MM.1S (cell line): Measurements from ENCODE around the gene IFITM10.
A peak's percentile ranks its signal among the peaks of the same experiment; 100 is the strongest.

ENCODE experiments used
- EZH2 ChIP-seq: fragments of 300-600 bp; sonication (generic); optimal IDR thresholded peaks from 2 replicates; pipeline ENCODE3; 2017; ENCODE audit warnings: low read depth, mild to moderate bottlenecking, antibody characterized with exemption, low read length, mixed read lengths
- EZH2phosphoT487 ChIP-seq: fragments of 300-600 bp; sonication (generic); IDR thresholded peaks from 2 replicates; pipeline ENCODE4 v1.6.1; 2018; ENCODE audit warnings: antibody characterized with exemption, low read length
- TF ChIP-seq, protein P1 (sequence below): fragments of 300-600 bp; sonication (generic); IDR thresholded peaks from 2 replicates; pipeline ENCODE4 v1.5.1; 2016; ENCODE audit warnings: antibody characterized with exemption, low read length, mixed read lengths

DNA sequence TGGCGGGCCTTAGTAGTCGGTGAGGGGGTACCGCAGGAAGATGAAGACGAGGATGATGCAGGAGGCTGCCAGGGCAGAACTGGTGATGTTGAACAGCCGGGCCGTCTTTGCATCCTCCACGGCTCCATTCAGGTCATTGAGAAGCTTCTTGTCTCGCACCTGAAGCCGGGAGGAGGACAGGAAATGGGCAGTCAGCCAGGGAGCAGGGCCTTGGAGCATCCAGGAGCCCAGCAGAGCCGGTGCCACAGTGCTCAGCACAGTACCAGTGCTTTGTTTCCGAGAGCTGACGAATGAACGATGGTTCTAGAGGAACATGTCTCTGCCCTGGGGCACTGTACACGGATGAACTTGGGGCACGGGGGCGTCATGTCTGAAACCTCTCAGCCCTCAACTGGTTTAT lies 15.1 kb downstream of the IFITM10 start:
- TF ChIP-seq, protein P1, sequence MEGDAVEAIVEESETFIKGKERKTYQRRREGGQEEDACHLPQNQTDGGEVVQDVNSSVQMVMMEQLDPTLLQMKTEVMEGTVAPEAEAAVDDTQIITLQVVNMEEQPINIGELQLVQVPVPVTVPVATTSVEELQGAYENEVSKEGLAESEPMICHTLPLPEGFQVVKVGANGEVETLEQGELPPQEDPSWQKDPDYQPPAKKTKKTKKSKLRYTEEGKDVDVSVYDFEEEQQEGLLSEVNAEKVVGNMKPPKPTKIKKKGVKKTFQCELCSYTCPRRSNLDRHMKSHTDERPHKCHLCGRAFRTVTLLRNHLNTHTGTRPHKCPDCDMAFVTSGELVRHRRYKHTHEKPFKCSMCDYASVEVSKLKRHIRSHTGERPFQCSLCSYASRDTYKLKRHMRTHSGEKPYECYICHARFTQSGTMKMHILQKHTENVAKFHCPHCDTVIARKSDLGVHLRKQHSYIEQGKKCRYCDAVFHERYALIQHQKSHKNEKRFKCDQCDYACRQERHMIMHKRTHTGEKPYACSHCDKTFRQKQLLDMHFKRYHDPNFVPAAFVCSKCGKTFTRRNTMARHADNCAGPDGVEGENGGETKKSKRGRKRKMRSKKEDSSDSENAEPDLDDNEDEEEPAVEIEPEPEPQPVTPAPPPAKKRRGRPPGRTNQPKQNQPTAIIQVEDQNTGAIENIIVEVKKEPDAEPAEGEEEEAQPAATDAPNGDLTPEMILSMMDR, result no peak
- TF ChIP-seq EZH2phosphoT487, result no peak
- TF ChIP-seq EZH2, result peak; percentile 64
